GM12874 (cell line): ENCODE results near the gene IFT122.

Source experiments
- TF ChIP-seq, protein P1 (sequence below): IDR thresholded peaks from 2 replicates; pipeline ENCODE4 v1.5.1; 2011; ENCODE audit warnings: low read depth, mild to moderate bottlenecking, control low read depth, low read length, moderate library complexity; ENCODE audit not compliant: insufficient read depth

The IFT122 gene, protein sequence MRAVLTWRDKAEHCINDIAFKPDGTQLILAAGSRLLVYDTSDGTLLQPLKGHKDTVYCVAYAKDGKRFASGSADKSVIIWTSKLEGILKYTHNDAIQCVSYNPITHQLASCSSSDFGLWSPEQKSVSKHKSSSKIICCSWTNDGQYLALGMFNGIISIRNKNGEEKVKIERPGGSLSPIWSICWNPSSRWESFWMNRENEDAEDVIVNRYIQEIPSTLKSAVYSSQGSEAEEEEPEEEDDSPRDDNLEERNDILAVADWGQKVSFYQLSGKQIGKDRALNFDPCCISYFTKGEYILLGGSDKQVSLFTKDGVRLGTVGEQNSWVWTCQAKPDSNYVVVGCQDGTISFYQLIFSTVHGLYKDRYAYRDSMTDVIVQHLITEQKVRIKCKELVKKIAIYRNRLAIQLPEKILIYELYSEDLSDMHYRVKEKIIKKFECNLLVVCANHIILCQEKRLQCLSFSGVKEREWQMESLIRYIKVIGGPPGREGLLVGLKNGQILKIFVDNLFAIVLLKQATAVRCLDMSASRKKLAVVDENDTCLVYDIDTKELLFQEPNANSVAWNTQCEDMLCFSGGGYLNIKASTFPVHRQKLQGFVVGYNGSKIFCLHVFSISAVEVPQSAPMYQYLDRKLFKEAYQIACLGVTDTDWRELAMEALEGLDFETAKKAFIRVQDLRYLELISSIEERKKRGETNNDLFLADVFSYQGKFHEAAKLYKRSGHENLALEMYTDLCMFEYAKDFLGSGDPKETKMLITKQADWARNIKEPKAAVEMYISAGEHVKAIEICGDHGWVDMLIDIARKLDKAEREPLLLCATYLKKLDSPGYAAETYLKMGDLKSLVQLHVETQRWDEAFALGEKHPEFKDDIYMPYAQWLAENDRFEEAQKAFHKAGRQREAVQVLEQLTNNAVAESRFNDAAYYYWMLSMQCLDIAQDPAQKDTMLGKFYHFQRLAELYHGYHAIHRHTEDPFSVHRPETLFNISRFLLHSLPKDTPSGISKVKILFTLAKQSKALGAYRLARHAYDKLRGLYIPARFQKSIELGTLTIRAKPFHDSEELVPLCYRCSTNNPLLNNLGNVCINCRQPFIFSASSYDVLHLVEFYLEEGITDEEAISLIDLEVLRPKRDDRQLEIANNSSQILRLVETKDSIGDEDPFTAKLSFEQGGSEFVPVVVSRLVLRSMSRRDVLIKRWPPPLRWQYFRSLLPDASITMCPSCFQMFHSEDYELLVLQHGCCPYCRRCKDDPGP

DNA sequence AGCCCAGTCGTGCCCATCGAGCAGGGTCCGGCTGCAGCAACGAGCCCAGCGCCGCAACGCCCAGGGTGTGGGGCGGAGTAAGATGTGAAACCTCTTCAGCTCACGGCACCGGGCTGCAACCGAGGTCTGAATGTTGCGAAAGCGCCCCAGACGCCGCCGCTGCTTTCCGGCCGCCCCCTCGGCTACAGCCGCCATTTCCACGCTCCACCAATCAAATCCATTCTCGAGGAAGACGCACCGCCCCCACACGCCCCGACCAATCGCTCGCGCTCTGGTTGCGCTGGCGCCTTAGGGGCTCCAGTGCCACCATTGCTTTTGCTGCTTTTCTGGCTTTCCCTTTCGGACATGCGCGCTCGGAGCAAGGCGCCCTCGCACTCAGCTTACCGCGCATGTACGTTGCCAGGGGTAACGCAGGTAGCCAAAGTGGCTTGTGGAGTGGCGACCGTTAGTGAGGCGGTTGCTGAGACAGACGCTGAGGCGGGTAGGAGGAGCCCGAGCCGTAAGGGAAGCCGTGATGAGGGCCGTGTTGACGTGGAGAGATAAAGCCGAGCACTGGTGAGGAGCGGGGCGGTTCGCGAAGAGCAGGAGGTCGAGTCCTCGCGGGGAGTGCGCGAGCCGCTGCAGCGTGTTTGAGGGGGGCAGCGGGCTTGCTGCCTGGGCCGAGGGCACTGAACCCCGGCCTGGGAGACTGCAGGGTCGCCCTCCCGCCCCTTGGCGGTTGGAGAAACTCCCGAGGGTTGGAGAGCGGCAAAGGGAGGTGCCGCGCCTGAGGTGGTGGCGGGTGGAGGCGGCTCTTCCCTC lies at the start of gene IFT122, which contains the start of gene MBD4:
Gene IFT122, plus strand, starts transcription at position 408 of the 801 bp plus-strand sequence. Its CDS starts 107 bp downstream, at position 515.
Gene MBD4, minus strand, starts transcription at position 132 of the 801 bp plus-strand sequence. Its CDS starts 115 bp downstream, at position 17.
- TF ChIP-seq, protein P1, sequence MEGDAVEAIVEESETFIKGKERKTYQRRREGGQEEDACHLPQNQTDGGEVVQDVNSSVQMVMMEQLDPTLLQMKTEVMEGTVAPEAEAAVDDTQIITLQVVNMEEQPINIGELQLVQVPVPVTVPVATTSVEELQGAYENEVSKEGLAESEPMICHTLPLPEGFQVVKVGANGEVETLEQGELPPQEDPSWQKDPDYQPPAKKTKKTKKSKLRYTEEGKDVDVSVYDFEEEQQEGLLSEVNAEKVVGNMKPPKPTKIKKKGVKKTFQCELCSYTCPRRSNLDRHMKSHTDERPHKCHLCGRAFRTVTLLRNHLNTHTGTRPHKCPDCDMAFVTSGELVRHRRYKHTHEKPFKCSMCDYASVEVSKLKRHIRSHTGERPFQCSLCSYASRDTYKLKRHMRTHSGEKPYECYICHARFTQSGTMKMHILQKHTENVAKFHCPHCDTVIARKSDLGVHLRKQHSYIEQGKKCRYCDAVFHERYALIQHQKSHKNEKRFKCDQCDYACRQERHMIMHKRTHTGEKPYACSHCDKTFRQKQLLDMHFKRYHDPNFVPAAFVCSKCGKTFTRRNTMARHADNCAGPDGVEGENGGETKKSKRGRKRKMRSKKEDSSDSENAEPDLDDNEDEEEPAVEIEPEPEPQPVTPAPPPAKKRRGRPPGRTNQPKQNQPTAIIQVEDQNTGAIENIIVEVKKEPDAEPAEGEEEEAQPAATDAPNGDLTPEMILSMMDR = no peak

- TF ChIP-seq, protein P1 = no peak
Observed at GRCh38 chr3:129393271-129393670, 46.8 kb upstream of the IFT122 start.

DNA sequence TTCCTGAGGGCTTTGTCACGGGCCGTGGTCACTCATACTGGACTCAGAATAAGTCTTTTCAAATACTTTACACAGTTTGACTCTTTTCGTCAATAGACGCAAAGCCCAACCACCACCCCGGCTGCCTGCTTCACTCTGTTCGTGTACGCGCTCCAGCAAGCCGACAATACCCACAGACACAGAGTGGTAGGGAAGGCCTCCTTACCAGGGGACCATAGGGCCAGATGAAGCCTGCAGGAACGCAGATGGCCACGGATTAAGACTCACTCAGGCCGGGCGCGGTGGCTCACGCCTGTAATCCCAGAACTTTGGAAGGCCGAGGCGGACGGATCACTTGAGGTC lies 41.2 kb upstream of the IFT122 start:
- TF ChIP-seq, protein P1 = no peak

DNA sequence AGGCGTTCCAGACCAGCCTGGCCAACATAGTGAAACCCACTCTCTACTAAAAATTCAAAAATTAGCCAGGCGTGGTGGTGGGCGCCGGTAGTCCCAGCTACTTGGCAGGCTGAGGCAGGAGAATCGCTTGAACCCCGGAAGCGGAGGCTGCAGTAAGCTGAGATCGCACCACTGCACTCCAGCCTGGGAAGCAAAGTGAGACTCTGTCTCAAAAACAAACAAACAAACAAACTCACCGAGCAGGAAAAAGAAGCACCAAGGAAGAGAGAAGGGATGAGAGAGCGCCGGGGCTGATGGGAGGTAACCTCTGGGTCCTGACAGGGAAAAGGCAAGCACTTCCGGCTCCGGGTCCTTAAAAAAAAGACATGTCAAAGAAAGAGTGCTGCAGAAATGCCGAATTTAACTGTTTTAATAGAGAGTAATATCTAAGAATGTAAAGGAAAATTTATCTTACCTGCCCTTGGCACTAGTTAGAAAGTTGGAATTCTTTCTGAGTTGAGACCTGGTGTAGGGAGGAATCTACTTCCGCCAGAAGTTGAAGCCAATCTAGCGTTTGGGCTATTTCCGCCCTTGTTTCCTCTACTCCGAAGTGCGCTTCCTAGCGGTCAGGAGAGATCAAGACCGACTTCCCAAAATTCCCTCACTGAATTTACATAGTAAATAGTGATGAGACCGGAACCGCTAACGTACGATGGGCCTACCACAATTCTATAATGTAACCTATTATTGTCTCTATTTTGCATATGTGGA lies 40.7 kb upstream of the IFT122 start:
- TF ChIP-seq, protein P1 = peak; percentile 70

DNA sequence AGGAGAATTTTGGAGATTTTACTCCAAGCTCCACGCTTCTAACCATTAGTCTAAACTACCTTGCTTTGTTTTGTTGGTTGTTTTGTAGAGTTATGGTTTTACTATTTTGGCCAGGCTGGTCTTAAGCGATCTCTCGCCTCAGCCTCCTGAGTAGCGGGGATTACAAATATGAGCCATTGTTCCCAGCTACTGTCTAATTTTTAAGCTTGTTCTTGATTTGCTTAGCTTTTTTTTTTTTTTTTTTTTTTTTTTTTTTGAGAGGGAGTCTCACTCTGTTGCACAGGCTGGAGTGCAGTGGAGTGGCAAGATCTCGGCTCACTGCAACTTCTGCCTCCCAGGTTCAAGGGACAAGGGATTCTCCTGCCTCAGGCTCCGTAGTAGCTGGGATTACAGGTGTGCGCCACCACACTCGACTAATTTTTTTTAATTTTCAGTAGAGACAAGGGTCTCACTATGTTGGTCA lies 40.1 kb upstream of the IFT122 start:
- TF ChIP-seq, protein P1 = no peak

GRCh38 chr3:129402210-129402609 lies 37.8 kb upstream of the IFT122 start:
- TF ChIP-seq, protein P1 = no peak
